HG03354 (cell line): Measurements from ENCODE around the gene TXNRD1.
"Not testable (repeated sequence)": the region's sequence is repeated elsewhere in the genome, so short reads cannot be mapped to it uniquely, and the experiment has no call there.

ENCODE experiments used
- ATAC-seq: cut with Tn5 transposase; IDR thresholded peaks from one replicate; pipeline ENCODE4 v1.9.1; 2021; ENCODE audit warnings: mild to moderate bottlenecking; ENCODE audit not compliant: unreplicated experiment, poor library complexity, severe bottlenecking

The TXNRD1 gene

GRCh38 chr12:104215638-104216297 is at the start of gene TXNRD1:
TSS of gene TXNRD1 (plus strand) at chr12:104215779. CDS start at chr12:104215803, 24 bp downstream.
- peak; percentile 94 for ATAC-seq

- ATAC-seq, result no peak
These were observed 49.8 kb upstream of the TXNRD1 start for GRCh38 chr12:104165801-104166200.

- no peak for ATAC-seq
These were observed 49.1 kb upstream of the TXNRD1 start for GRCh38 chr12:104166465-104166864.

DNA sequence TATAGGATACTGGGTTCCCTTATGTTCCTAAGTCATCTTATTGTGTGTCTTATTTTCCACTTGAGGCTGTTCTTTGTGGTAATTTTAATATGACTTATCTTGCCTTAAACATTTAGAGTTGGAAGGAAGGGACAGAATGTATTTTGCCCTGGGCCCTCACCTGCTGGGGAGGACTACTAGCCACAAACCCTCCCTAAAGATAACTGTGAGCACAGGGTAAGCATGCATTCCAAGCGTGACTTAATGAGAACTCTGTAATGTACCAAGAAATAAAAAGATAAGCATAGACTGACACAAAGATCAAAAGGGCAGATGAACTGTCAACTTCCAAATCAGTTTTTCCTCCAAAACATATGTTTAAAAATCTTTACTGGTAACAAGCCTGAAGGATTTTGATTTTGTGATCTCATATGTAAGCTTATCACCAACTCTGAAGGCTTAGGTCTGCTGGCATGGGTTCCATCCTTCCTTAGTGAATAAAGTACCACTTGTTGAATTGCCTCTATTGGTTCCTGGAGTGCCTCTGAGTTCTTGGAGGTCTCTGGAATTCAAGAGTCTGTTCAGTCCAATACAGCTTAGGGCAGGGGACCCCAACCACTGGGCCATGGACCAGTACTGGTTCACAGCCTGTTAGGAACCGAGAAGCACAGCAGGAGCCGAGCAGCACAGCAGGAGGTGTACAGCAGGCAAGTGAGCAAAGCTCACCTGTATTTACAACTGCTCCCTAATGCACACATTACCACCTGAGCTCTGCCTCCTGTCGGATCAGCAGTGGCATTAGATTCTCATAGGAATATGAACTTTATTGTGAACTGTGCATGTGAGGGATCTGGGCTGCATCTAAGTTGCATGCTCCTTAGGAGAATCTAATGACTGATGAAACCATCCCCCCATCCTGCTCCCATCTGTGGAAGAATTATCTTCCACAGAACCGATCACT is 47.8 kb upstream of the TXNRD1 start:
- no peak for ATAC-seq

GRCh38 chr12:104168596-104168995 is 47.0 kb upstream of the TXNRD1 start:
- ATAC-seq, result no peak

- ATAC-seq, result no peak
These were observed 43.6 kb upstream of the TXNRD1 start for GRCh38 chr12:104171785-104172569.

DNA sequence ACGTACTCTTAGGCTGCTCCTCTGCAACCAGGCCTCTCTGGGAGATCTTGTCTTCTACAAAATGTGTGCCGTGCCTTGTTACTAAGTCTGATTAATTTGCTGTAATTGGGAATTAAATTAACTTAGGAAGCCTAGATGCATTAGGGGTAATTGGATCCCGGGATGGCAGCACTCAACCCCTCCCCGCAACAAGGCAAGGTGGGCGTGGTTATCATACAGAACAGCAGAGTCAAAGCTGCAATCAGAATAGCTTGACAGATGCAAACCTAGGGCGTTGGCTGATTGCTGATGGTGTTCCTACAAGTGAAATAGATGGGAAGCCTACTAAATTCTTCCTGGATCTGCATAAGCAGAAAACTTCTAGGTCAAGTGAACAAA is 43.0 kb upstream of the TXNRD1 start:
- no peak for ATAC-seq

DNA sequence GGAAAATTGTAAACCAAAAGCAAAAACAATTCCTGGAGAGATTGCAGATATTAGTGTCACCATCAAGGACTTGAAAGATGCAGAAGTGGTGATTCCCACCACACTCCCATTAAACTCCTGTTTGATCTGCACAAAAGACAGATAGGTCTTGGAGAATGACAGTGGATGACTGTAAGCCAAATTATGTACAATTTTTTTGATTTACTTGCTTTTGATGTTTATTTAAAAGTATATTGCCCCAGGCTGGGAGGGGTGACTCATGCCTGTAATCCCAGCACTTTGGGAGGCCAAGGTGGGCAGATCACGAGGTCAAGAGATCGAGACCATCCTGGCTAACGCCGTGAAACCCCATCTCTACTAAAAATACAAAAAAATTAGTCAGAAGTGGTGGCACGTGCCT is 41.8 kb upstream of the TXNRD1 start:
- ATAC-seq, result not testable (repeated sequence)

- ATAC-seq, result no peak
These were observed 39.8 kb upstream of the TXNRD1 start for GRCh38 chr12:104175726-104176247.

GRCh38 chr12:104177336-104177662 is 38.3 kb upstream of the TXNRD1 start:
- ATAC-seq, result no peak

GRCh38 chr12:104177663-104178501 is 37.7 kb upstream of the TXNRD1 start:
- no peak for ATAC-seq

- no peak for ATAC-seq
These were observed 35.2 kb upstream of the TXNRD1 start for GRCh38 chr12:104180374-104180773.

DNA sequence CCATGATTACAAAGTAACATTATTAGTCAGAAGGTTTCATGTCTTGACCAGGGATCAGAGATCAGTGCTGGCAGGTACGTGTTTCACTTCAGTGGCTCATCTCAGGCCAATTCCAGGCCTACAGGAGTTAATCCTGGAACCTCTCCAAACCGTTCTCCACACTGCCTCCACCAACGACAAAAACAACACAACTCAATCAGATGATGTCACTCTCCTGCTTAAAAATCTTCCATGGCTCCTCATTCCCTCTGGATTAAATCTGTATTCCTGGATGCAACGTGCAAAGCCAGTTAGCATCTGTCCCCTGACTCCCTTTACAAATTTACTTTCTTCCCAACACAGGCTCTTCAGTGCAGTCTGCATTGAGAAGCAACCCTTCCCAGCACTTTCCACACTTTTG is 34.3 kb upstream of the TXNRD1 start:
- ATAC-seq, result no peak

DNA sequence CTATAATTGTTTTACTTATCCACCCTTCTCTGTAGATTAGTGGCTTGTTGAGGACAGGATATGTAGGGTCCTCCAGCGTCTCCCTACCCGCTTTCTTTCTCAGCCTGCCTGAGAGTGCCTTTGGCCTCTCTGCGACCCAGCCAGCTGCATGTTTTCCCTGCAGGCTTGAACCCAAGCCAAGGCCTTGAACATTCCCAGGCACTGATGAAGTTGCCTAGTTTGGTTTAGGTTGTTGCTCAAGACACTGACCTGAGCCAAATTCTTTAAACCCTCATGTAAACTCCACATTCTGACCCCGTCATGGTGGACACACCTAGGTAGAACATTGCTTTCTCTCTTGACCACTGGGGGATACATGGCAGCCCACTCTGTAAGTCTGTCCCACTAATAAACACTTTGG is 33.4 kb upstream of the TXNRD1 start:
- ATAC-seq, result no peak

GRCh38 chr12:104182621-104183378 is 32.8 kb upstream of the TXNRD1 start:
- ATAC-seq, result no peak

- ATAC-seq, result no peak
These were observed 32.1 kb upstream of the TXNRD1 start for GRCh38 chr12:104183443-104183842.

DNA sequence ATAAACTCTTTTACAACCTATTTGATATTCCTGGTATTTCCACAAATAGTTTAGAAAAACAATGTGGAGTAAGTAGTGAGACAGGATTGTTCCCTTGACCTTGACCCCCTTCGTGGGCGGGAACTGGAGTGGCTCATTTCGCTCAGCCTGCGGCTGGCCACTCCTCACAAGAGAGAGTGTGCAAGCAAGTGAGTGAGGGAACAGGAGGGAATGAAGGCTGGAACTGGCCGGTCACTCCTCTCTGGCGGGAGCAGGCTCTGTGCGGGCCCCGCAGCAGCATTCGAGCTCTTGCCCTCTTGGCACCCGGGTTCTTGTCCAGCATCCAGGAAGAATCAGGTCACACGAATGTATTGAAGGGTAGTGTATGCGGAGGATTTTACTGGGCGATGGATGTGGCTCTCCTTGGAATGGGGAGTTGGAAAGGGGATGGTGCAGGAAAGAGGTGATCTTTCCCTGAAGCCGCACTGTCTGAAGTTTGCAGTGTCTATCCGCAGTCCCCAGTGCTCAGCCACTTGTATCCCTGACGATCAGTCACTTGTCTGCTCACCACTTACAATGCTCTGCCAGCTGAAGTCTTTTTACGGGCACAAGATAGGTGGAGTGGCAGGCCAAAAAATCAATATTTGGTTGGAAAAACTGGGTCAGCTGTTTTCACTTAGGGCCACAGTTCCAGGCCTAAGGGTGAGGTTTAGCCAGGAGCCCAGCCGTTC is 28.0 kb upstream of the TXNRD1 start:
- no peak for ATAC-seq

DNA sequence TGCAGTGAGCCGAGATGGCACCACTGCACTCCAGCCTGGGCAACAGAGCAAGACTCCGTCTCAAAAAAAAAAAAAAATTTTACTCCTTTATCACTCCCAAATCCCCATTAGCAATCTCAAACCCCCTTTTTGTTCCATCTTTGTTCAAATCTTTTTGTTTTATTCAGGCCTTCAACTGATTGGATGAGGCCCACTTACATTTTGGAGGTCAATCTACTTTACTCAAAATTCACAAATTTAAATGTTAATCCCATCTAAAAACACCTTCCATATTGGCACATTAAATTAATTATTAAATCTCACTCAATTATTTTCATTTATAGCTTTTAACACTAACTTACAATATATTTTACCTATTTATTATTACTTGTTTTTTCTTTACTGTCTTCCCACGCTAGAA is 27.0 kb upstream of the TXNRD1 start:
- no peak for ATAC-seq
